SH-SY5Y (cell line): Measurements from ENCODE around the gene ZNF668.

ENCODE experiments used
- GATA2 ChIP-seq: IDR thresholded peaks from 2 replicates; pipeline ENCODE4 v1.6.1; 2011; ENCODE audit warnings: mild to moderate bottlenecking, low read depth, low read length
- GATA3 ChIP-seq: IDR thresholded peaks from 2 replicates; pipeline ENCODE4 v1.6.1; 2011; ENCODE audit warnings: low read depth, mild to moderate bottlenecking, low read length, moderate library complexity

ZNF668 gene

DNA sequence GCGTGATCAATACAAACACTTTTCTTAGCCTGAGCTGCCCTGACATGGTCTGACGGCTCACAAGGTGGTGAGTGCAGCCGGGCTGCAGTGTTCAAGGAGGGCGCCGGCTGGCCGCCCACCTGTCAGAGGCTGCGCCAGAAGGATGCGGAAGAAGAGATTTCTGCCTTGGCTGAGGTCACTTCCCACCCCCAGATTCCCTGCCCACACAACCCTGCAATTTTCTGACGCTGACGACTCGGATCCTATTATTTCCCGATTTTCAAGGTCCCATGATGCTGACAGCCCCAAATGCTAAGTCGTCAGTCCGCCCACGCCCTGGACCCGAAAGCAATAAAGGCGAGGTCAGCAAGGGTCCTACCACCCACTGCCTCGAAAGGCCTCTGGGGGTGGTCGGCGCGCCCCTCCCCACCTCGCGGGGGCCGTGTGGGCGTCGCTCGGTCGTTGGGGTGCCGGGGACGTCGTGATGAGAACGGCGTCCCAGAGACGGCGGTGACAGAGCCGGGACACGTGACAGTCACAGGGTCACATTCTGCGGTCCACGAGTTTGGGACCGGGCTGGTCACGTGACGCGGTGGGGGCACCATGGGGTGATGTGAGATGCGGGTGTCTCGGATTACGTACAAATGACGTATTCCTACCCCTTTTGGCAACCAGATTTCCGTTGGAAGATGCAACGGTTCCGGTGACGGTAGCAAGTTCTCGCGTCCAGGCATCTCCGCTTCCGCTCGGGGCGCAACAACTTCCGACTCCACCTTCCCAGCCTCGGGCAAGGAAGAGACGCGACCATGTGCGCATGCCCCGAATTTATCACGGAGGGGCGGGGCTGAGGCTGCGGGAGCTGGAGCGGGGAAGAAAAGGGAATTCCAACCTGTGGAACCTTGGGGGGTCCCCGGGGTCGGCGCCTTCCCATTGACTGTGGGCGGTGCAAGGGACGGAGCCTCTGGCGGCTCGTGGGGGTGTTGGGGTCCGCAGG is 41.0 kb downstream of the ZNF668 start, which contains the start of gene STX4:
Gene STX4 (plus strand): TSS at position 823 of the 973 bp plus-strand sequence. CDS start 248 bp downstream, outside the sequence.
- TF ChIP-seq GATA3 = no peak
- TF ChIP-seq GATA2 = no peak

DNA sequence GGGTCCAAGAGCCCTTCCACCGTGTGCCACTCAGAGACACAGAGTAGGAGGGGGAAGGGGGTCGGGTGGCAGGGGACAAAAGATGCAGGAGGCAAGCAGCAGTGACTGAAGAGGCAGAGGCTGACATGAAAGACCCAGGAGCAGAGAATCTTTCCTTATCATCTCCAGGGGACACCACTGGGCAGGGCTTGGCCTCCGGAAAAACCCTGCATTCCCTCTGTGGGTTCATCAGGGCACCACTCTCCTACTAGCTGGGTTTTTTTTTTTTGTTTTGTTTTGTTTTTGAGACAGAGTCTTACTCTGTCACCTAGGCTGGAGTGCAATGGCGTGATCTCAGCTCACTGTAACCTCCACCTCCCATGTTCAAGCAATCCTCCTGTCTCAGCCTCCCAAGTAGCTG is 42.8 kb downstream of the ZNF668 start:
- TF ChIP-seq GATA3 (no peak), GATA2 (no peak)

DNA sequence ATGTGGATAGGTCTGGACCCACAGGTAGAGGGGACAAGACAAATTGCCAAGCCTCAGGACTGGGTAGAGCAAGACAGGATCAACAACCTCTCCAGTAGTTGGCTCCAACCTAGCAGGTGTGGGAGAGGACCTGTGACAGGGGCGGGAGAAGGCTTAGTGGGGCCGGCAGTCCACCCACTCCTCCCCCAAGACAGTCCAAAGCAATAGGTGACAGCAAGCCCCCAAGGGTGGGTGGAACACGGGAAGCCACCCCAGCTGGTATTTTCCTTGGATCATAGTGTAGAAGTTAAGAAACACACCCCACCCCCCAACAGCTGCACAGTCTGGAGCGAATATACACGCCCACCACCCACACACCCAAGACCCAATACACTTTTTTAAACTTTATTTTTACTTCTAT is 44.8 kb downstream of the ZNF668 start:
- no peak for TF ChIP-seq GATA2
- no peak for TF ChIP-seq GATA3

DNA sequence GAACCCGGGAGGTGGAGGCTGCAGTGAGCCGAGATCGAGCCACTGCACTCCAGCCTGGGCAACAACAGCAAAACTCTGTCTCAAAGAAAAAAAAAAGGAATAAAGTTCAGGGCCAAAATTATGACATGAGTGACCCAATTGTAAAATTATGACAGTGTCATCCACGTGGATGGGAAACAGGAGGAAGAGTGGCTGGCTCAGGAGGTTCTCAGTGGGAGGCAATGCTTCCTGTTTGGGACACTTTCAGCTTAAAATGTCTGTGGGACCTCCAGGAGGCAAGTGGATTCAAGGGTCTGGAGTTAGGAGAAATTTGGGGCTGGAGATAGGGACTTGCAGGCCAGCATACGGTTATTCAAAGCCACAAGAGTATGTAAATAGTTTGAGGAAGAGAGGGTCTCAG is 48.7 kb downstream of the ZNF668 start:
- TF ChIP-seq GATA2 (no peak), GATA3 (no peak)

DNA sequence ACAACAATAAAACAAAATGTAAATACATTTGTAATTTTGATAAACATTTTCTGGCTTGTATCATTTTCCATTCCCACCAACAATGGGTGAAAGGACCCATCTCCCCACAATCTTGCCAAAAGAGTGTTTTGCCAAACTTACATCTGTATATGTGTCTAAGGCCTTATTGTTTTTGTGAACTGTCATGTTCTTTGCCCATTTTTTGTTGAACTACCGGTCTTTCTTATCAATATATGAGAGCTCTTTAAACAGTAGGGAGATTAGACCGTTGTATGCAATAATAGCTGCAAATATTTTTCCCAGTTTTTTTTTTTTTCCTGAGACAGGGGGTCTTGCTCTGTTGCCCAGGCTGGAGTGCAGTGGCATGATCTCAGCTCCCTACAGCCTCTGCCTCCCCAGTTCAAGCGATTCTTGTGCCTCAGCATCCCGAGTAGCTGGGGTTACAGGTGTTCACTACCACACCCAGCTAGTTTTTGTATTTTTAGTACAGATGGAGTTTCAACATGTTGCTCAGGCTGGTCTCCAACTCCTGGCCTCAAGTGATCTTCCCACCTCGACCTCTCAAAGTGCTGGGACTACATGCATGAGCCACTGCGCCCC is 50.3 kb downstream of the ZNF668 start:
- no peak for TF ChIP-seq GATA2

DNA sequence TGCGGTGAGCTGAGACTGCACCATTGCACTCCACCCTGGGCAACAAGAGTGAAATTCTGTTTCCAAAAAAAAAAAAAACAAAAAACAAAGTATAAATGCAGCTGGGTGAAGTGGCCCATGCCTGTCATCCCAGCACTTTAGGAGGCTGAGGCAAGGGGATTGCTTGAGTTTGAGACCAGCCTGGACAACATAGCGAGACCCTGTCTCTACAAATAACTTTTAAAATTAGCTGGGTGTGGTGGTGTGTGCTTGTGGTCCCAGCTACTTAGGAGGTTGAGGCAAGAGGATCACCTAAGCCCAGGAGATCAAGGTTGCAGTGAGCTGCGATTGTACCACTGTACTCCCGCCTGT is 50.8 kb downstream of the ZNF668 start:
- TF ChIP-seq GATA2 (no peak), GATA3 (no peak)

DNA sequence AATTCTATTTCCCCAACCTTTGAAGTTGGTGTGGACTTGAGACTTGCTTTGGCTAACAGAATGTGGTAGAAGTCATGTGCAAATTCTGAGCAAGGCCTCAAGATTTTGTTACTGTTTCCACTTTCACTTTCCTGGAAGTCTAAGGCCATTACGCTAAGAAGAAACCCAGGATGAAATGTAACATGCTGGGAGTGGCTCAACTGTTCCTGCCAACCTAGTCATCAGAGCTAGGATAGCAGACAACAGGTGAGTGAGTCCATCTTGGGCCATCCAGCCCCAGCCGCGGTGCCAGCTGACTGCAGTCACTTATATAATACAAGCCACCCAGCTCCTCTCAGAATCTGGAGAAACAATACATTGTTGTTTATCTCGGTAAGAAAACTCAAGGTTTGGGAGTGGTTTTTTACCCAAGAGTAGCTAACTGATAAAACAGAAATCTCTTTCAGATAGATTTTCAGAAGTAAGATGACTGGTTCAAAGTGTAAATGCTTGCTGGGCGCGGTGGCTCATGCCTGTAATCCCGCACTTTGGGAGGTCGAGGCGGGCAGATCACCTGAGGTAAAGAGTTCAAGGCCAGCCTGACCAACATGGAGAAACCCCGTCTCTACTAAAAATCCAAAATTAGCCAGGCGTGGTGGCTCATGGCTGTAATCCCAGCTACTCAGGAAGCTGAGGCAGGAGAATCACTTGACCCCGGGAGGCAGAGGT is 51.3 kb downstream of the ZNF668 start:
- TF ChIP-seq GATA2 (no peak), GATA3 (no peak)

DNA sequence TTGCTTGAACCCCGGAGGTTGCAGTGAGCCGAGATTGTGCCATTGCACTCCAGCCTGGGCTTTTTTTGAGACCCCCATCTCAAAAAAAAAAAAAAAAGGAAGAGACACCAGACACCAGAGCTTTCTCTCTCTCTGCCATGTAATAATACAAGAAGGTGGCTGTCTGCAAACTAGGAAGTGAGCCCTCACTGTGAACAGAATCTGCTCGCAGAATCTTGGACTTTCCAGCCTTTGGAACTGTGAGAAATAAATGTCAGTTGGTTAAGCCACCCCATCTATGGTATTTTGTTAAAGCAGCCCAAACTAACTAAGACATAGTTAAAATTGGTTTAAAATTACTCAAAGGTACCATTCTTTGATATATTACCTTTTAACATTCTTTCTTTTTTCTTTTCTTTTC is 53.5 kb downstream of the ZNF668 start:
- no peak for TF ChIP-seq GATA3
- TF ChIP-seq GATA2 = no peak

DNA sequence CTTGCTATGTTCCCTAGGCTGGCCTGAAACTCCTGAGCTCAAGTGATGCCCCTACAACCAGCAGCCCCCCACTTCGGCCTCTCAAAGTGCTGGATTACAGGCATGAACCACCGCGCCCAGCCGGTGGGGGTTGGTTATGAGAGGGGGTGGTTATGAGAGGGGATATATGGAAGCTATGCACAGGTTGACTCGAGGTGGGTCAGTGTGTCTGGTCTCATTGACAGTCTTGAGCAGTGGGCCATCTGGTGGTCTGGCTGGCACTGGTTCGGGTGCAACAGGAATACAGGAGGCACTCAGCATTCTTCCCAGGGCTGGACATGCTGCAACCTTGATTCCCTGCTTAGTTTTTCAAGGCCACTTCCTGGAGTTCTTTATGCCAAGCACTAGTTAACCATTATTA is 58.0 kb downstream of the ZNF668 start:
- TF ChIP-seq GATA2 = no peak
- no peak for TF ChIP-seq GATA3
